HG03103 (cell line): ENCODE measurements around the gene ZC3H8.
"Not testable (repeated sequence)": the region's sequence is repeated elsewhere in the genome, so short reads cannot be mapped to it uniquely, and the experiment has no call there.

ENCODE experiments used
- ATAC-seq: cut with Tn5 transposase; IDR thresholded peaks from one replicate; pipeline ENCODE4 v1.9.1; 2021; ENCODE audit warnings: low read depth; ENCODE audit not compliant: unreplicated experiment

The ZC3H8 gene

DNA sequence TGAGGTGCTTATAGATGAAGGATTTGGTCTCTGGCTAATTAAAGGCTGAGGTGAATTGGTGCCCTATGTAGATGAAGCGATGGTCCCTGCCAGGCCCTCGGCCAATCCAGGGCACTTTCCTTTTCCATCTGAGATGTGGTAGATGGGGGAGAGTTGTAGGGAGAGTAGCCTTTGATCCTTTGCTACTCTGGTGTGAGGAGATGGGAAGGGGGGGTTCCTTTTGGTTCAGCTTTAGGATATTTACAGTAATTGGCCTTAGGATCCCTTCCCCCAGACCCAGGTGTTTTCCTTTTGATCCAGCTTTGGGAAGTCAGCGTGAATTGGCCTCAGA is 5.4 kb upstream of the ZC3H8 start:
- ATAC-seq: no peak

DNA sequence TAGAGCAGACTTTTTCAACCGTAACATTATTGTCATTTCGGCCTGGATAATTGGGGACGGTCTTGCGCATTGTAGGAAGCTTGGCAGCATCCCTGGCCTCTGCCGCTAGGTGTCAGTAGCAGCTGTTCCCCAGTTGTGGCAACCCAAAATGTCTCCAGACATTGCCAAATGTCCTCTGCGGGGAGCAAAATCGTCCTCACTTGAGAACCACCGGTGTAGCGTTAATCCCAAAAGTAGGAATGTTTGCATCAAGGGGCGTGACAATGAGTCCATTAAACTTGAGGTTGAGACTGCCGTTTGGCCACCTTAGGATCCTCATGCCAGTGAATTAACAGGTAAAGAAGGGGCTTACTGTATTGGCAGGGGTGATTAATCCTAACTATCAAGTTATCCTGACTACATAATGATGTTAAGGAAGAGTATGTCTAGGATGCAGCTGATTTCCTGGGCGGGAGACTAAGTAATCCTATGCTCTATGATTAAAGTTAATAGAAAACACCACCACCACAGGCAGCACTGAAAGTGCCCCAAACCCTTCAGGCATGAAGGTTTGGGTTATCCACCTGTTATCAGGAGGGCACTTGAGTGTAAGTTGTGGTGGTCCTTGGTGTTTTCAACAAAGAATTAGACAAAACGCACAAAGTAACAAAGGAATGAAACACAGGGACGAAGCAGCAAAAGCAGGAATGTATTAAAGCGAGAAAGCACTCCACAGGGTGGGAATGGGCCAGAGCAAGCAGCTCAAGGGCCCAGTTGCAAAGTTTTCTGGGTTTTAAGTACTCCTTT is 4.9 kb upstream of the ZC3H8 start:
- ATAC-seq: peak; percentile 38

DNA sequence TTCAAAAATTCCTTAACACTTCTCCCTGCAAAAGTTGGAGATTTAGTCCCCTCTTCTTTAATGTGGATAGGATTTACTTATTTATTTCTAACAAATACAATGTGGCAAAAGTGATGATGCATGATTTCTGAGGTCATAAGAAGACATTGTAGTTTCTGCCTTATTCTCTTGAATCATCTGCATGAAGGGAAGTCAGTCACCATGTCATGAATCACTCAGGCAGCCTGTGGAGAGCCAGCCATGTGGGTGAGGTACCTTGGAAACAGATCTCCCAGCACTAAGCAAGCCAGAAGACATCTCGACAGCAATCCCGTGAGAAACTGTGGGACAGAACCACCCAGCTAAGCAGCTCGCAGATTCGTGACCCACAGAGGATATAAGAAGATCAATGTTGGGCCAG is 2.7 kb upstream of the ZC3H8 start:
- ATAC-seq: no peak

DNA sequence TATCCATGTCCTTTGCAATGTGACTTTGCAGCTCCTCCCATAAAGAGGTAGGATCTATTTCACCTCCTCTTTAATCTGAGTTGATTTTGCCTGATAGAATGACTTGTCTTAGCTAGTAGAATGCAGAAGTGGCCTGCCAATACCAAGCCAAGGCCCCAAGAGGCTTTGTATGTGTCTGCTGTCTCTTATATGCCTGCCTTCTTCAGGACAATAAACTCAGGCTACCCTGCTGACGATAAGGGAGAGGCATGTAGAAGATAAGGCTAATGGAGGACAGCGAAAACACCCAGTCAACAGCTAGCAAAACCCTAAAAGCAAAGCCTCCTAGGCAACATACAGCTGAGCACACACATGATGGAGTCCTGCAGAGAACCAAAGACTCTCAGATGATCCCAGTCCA is 1.8 kb upstream of the ZC3H8 start:
- no peak for ATAC-seq

DNA sequence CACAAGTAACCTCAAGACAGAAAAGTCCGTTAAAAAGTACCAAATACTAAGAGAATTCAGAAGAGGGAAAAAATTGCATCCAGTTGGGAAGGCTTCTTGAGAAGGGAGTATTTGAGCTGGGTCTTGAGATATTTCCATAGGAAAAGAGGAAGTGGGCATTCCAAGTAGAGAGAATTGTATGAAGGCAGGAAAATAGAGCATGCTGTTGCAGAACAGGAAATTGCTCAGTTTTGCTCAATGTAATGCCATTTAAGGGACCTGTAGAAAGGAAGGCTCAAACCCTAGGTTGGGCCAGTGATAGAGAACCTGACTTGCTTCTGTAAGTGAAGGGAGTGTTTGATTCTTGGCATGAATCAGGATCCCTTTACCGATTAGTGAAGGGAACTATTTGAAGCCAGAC is 1.0 kb upstream of the ZC3H8 start:
- no peak for ATAC-seq

DNA sequence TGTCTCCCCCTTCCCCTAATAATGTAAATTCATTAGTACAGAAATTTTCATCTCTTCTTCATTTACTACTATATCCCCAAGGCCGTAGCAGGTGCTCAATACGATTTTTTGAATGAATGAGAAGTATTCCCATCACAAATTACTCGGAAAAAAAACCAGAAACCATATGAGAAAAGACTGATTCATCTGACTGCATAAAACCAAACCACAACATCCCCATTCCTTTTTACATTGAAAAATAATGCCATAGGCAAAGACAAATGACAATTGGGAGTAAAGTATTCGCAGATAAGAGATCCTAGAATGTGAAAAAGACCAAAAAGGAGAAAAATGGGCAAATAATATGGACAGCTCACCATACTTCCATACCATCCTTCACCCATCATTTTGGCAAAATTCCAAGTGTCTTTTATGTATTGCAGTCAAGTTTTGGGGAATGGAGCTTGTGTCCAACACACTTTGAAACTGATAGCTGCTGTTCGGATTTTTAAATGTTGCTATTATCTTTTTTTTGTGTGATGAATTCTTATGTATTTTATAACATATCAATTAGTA is 1.5 kb downstream of the ZC3H8 start:
- ATAC-seq: no peak

DNA sequence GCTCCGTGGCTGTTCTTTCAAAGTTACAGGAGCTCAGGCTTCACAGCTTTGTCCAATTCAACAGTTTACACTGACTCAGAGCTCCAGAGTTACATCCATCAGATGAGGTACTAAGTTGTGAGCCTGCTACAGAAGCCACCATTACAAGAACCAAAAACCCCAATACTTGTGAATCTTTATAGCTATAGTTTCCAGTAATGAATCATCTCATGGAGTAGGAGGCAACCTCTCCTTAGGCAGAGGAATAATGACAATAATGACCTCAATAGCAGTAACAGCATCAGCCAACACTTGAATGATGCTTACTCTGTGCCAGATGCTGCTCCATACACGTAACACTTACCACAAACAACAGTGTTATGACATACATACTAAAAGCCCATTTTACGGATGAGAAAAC is 3.6 kb downstream of the ZC3H8 start:
- no peak for ATAC-seq

DNA sequence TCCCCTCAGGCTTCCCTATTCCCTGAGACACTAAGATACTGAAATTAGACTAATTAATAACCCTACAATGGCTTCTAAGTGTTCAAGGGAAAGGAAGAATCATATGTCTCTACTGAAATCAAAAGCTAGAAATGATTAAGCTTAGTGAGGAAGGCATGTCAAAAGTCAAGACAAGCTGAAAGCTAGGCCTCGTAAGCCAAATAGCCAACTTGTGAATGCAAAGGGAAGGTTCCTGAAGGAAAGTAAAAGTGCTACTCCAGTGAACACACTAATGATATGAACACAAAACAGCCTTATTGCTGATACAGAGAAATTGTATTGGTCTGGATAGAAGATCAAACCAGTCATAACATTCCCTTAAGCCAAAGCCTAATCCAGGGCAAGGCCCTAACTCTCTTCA is 10.0 kb downstream of the ZC3H8 start:
- ATAC-seq: no peak

DNA sequence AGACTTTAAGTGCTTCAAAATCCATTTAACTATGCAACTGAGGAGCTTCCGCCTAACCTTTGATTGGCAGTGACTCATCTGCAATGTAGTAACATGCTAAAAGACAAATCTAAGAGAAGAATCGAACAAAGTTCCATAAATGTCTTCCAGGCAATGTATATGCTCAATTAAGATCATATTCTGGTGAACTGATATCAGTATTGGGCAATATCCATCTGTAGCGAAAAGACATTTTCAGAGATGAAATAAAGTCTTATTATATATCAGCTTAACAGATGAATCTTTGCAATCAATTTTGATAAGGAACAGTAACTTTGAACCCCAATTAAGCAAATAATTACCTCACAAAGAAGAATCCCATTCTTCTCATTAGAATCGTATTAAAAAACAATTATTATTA is 11.6 kb downstream of the ZC3H8 start:
- ATAC-seq: no peak

DNA sequence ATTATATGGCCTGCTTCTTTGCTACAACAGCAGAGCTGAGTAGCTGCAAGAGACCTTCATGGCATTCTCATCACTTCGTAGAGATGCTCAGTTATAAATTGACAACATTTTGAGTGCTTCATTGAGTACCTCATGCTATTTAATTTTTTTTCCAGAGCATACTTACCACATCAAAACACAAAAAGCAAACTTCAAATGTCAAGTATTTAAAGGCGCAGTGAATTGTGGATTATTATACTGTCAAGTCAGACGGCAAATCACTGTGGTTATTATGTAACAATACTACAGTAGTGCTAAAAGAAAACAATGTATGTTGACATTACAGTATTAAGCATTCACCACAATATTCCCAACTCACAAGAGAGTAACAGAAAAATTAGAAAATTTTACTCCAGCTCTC is 12.5 kb downstream of the ZC3H8 start:
- ATAC-seq: no peak

DNA sequence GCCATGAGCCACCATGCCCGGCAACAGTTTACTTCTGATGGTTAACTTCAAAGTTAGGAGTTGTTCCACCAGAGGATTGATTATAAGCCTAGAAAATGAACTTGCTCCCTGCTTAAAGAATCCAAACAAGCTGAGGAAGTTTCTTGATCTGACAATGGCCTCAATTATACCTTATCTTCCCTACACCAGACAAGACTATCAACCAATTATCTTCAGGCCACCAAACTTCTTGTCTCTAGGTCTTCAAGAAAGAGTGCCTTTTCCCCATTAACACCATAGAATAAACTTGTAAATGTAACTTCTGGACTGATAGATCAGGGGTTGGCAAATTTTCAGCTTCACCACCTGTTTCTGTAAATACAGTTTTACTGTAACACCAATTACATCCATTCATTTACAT is 15.0 kb downstream of the ZC3H8 start:
- no peak for ATAC-seq

DNA sequence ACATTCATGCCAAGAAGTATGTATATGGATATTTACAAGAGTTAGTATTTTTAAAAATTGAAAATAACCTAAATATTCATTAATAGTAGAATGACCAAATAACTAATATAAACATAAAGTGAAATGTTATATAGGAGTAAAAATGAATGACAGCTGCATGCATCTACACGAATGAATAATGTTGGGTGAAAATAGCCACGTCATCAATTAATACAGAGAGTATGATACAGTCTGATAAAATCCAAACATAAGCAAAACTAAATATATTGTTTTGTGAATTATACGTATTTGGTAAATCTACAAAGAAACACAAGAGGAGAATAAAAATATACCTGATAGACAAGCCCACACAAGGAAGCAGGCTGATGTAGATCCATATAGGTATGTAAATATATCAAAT is 24.5 kb downstream of the ZC3H8 start:
- no peak for ATAC-seq

DNA sequence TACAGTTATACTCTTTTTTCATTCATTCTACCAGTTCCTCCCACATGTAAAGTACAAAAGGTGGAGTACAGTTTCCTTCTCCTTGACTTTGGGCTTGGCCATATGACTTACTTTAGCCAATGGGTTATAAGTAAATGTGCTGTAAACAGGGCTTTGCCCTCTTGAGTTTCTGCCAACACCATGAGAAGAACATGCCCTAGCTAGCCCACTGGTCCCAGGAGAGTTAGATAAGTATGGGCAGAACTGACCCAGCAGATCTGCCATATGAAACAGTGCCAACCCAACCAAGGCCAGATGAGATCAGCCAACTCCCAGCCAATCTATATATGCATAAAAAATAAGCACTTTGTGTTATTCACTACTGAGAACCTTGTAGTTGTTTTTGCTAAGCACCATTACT is 25.5 kb downstream of the ZC3H8 start:
- ATAC-seq: no peak

DNA sequence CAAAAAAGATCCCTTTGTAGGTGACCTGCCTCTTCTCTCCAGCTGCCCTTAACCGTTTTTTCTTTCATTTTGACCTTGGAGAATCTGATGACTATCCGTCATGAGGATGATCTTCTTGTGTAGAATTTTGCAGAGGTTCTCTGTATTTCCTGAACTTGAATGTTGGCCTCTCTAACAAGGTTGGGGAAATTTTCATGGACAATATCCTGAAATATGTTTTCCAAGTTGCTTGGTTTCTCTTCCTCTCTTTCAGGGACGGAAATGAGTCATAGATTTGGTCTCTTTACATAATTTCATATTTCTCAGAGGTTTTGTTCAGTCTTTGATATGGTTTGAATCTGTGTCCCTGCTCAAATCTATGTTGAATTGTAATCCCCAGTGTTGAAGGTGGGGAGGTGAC is 34.0 kb downstream of the ZC3H8 start:
- ATAC-seq: no peak

DNA sequence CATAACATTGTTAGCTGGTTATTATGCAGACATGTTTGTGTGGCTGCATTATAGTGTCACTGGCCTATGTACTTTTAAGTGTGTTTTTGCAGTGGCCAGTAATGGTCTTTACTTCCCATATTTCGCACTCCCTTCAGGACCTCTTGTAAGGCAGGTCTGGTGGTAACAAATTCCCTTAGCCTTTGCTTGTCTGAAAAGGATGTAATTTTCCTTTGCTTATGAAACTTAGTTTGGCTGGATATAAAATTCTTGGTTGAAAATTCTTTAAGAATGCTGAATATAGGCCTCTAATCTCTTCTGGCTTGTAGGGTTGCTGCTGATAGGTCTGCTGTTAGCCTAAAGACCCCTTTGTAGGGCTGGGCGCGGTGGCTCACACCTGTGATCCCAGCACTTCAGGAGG is 34.7 kb downstream of the ZC3H8 start:
- ATAC-seq: no peak

DNA sequence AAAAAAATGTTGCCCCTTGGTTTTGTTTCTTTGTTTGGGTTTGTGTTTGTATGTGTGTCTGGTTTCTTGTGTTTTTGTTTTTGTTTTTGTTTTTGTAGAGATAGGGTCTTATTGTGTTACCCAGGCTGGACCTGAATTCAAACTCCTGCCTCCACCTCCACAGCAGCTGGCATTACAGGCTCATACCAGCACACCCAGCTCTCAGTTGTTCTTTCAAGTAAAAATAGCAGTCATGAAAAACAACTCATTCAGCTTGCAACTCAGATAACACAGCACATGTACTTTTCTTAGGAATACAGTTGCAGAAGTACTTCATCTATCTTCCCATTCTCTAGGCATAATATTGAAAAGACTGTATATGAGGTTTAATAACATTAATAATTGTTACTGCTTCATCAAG is 37.0 kb downstream of the ZC3H8 start:
- ATAC-seq: no peak

DNA sequence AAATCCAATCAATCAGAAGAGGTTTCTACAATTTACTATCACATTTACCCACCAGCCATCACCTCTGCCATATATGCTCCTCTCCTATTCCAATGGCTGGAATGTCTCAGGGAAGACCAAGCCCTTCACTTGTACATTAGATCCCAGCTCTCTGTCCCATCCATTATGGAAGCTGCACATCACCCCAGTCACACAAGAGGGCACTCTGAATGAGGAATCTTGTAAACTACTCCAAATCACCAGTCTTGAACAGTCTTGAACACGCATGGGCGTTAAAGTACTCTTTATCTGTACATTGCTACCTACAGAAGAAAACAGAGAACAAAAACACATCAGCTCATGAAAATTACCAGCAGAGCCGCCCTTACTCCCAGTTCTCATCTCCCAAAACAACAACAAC is 38.7 kb downstream of the ZC3H8 start:
- no peak for ATAC-seq

DNA sequence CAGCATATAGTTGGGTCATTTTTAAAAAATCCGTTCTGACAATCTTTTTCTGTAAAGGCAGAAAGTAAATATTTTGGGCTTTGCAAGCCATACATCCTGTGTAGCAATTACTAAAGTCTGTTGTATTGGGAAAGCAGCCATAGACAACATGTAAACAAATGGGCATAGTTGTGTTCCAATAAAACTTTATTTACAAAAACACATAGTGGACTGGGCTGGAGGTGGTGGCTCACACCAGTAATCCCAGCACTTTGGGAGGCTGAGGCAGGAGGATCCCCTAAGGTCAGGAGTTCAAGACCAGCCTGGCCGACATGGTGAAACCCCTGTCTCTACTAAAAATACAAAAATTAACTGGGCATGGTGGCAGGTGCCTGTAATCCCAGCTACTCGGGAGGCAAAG is 46.9 kb downstream of the ZC3H8 start:
- not testable (repeated sequence) for ATAC-seq

DNA sequence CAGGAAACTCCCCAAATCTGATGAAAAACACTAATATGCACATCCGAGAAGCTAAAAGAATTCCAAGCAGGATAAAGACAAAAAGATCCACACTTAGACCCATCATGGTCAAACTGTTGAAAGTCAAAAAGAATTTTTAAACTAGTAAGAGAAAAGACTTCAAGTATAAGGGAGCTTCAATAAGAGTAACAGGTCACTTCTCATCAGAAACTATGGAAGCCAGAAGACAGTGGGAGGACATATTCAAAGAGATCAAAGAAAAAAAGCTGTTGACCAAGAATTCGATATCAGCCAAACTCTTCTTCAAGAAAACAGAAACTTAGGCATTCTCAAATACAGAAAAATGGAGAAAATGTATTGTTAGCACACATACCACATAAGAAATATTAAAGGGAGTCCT is 50.4 kb downstream of the ZC3H8 start:
- no peak for ATAC-seq

DNA sequence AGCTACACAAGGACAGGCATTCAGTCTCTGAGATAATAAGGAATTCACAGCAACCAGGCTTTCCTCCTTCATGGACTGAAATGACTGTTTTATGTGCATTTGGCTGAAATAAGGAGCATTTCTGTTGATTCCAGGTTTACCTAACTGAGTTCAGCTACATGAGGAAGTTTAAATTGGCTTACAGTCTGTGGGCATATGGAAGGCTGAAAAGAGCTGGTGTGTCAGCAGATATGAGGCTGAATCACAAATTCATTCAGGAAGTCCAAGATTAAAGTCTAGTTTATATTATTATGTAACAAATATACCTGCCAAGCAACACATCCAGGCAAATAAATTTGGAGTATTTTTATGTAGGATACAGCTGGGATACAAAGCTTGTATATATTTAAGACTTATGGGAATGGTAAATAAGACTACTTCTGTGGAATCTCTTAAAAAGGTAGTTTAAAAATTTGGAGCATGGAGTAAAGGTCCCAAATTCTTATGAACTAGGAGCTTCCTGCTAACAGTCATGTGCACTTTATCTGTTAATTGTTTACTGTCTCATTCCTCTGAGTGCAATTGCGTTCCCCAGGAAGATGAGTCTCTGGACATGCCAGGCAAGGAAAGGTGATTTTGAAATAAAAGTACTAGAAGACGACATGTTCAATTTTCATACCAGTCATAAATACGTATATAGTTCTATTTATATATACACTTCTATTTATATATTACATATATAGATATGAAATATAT is 53.0 kb downstream of the ZC3H8 start:
- no peak for ATAC-seq

DNA sequence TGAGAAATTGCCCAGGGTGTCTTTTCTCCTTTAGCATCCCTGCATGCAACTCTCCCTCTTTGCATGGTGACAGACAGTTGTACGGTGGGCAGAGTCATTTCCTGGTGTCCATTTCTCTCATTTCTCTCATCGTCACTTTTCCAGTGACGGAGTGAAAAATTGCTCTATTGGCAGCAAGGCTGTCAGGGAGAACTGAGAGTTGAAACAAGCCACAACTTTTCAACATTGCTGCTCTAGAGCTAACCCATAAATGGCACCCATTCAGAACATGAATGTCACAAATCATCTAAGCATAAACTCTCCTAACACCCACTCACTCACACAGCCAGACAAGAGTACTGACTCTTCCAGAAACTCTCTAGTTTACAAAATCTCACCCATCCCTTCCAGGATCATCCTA is 55.7 kb downstream of the ZC3H8 start:
- no peak for ATAC-seq

DNA sequence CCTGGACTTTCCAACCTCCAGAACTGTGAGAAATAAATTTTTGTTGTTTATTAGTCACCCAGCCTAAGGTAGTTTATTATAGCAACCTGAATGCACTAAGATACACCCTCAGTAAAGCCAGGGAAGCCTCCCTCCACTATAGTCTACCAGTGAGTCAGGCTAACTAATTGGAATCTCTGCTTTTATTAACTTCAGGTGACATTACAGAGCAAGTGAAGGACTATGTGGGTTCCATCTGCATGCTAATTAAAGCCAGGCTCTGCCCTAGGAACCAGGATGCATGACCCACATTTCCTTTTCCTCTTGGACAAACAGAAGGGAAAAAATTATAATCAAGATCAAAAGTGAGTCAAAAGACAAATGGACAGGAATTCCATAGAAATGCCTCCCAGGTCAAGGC is 56.1 kb downstream of the ZC3H8 start:
- no peak for ATAC-seq
